GM06990 (cell line): ENCODE measurements around the gene PFKL.

ENCODE experiments used
- DNase-seq: peaks from one replicate; pipeline ENCODE4 v3.0.0-alpha.2; 2011; ENCODE audit not compliant: insufficient read length; ENCODE audit errors: extremely low read depth
- H3K27me3 ChIP-seq: replicated peaks from 2 replicates; pipeline ENCODE4 v1.6.0; 2011; ENCODE audit warnings: low read length; ENCODE audit not compliant: control insufficient read depth, insufficient read depth
- H3K36me3 ChIP-seq: 2 replicates; pipeline ENCODE4 v1.5.1; 2011; ENCODE audit warnings: low read length; ENCODE audit not compliant: control insufficient read depth, insufficient read depth
- H3K4me3 ChIP-seq: replicated peaks from 2 replicates; pipeline ENCODE4 v1.5.1; 2011; ENCODE audit warnings: low read depth, mild to moderate bottlenecking, control low read depth, low read length
- TF ChIP-seq, protein P1 (sequence below): IDR thresholded peaks from 2 replicates; pipeline ENCODE4 v1.5.1; 2011; ENCODE audit warnings: low read length, control low read depth, mild to moderate bottlenecking, inconsistent platforms; ENCODE audit not compliant: insufficient read depth, poor library complexity, severe bottlenecking

PFKL gene

DNA sequence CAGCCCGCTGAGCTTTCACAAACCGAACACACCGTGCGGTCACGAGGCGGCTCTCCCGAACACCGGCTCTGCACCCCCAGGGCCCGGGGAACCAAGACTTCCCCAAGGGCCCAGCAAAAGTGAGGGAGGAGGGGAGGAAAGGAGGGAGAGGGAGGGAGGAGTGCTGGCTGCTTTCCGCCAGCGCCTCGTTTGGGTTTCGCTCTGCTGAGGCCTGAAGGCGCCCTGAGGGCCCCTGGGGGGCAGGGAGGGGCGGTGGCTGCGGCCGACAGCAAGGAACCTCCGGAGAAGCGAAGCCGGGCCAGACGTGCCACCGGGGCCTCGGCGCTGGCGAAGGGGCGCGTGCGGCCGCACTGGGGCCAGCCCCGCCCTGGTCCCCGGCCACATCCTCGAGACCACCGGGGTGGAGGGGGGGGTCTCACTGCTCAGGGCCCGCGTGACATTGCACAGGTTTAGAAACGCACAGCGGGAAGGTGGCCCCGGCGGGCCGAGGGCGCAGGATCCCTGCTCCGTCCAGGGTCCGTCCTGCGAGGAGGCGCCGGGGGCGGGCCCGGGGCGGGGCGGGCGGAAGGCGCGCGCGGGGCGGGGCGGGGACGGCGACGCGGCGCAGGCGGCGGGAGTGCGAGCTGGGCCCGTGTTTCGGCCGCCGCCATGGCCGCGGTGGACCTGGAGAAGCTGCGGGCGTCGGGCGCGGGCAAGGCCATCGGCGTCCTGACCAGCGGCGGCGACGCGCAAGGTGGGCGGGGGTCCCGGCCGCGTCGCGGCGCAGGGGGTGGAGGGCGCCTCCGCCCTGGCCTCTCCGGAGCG, at the start of gene PFKL:
PFKL (plus strand) TSS at position 596 of the 804 bp plus-strand sequence; CDS start at position 649, 53 bp downstream.
- TF ChIP-seq, protein P1, sequence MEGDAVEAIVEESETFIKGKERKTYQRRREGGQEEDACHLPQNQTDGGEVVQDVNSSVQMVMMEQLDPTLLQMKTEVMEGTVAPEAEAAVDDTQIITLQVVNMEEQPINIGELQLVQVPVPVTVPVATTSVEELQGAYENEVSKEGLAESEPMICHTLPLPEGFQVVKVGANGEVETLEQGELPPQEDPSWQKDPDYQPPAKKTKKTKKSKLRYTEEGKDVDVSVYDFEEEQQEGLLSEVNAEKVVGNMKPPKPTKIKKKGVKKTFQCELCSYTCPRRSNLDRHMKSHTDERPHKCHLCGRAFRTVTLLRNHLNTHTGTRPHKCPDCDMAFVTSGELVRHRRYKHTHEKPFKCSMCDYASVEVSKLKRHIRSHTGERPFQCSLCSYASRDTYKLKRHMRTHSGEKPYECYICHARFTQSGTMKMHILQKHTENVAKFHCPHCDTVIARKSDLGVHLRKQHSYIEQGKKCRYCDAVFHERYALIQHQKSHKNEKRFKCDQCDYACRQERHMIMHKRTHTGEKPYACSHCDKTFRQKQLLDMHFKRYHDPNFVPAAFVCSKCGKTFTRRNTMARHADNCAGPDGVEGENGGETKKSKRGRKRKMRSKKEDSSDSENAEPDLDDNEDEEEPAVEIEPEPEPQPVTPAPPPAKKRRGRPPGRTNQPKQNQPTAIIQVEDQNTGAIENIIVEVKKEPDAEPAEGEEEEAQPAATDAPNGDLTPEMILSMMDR: no peak
- DNase-seq: peak; percentile 91
- Histone ChIP-seq H3K36me3 (peaks cover 1% of the 10 kb centered on the region; the same call in 1 of the 2 replicates), H3K27me3 (no peaks in the 10 kb centered on the region), H3K4me3 (peak within 1 kb of the TSS; percentile 91)

DNA sequence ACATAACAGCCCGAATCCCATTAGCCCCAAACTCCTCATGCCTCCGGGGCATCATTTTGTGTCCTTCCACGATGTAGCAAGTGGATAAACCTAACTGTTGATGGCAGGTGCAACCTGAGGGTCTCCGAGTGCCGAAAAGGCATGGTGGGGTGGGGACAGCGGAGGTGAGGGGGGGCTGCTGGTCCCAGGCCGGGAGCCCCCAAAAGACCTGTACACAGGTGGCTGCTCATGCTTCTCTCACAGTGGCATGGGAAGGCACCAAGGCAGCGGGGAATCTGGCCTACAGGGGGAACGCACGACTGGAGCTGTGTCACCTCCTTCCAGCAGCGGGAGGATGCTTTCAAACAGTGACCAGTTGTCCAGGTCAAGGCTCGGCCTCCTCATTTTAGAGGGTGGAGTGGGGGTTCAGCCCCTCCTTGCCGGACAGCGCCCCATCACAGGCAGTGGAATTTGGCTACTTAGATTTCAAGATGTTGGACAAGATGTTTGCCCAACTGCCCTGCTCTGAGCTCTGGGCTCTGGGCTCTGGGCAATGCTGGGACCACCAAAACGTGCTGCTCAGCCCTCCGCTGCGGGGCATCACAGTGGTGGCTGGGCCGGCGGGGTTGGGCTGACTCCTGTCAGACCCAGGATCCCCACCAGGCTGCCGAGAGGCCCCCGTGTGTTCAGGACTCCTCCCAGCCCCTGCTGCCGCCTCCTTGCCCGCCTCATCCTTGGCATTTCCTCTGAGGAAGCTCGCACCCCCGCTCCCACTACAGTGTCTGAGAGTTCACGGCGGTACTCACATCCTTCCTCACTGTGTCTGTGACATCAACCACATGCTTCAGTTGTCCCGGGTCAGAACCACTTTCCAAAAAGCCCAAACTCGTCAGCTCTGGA, 45.8 kb upstream of the PFKL start:
- no peak for DNase-seq
- TF ChIP-seq, protein P1: no peak

DNA sequence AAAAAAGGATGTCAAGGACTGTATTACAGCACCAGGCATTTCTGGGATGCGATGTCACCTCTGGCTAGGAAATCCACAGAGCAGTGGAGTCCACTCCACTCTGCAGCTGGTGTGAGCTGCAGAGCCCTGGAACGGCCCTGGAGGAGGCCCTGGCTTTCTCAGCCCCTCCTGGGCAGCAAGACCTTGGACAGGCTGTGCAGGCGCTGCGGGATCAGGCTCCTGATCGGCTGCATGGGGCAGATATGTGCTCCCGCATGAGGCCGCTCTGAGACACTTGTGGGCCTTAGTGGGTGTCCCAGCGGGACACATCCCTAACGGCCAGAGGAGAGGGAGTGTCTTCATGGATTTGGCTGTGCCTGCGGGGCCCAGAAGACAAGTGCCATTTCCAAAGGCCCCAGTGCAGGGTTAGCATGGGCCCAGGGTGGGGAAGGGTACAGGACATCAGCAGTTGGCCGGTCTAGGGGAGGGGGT, 44.3 kb upstream of the PFKL start:
- H3K36me3 ChIP-seq: no peaks in the 10 kb centered on the region
- no peak for DNase-seq
- no peak overlapping the region for H3K4me3 ChIP-seq
- TF ChIP-seq, protein P1: no peak
- H3K27me3 ChIP-seq: no peaks in the 10 kb centered on the region

More for the DNA sequence above, 45.8 kb upstream of the PFKL start:
- H3K4me3 ChIP-seq: no peak overlapping the region
- H3K27me3 ChIP-seq: no peaks in the 10 kb centered on the region
- no peaks in the 10 kb centered on the region for H3K36me3 ChIP-seq

DNA sequence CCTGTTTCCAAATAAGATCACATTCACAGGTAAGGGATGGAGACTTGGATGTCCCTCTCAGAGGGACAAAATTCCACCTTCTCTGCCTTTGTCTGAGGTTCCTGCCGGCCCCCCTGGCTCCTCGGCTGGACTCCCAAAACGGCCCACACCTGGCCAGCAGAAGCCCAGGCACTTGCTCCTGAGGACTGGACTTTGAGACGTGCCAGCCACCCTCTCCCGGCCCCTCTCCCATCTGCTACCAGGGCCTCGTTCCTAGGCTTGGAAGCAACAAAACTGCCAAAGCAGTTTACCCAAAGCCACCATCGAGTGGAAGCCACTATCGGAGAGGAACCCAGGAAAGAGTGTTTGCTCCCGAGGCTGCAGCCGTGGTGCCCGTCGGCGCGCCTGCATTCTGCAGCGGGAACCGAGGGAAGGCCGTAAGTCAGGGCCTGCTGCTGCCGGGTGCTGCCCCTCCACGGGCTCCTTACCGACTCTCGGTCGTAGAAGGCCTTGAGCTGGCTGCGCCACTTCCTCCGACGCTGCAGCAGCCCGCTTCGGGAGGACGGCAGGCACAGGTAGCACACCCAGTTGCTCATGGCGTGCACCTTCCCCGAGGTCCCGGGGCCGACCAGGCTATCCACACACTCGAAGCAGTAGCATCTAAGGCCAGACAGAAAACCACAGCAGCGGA, 41.7 kb upstream of the PFKL start:
- TF ChIP-seq, protein P1: no peak
- H3K36me3 ChIP-seq: no peaks in the 10 kb centered on the region
- H3K4me3 ChIP-seq: no peak overlapping the region
- no peaks in the 10 kb centered on the region for H3K27me3 ChIP-seq
- DNase-seq: no peak

DNA sequence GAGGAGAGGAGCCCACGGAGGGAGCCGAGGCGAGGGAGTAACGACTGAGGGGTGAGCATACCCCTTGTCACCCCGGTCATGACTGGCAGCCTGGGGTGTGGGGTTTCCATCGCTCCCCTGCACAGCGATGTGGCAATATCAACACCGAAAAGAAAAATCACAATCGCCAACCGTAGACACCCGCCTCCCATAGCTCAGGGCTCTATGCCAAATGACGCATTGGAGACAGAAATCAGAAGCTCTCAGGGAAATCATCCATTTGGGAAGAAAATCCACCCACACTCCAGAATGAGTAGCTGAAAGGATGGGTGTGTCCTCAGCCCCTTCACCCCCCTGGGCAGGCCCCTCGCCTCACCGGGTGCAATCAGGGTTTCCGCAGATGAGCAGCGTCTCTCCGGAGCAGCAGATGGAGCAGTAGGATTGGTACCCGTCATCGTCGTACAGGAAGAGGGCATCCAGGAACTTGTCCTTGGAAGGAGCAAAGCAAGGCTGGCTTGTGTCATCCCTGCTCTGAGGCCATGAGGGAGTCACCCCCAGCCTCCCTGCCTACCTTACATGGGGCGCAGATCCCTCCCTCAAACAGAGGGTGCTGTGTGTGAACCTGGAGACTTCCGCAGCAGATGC, 40.7 kb upstream of the PFKL start:
- TF ChIP-seq, protein P1: no peak

More for the DNA sequence above, 40.7 kb upstream of the PFKL start:
- Histone ChIP-seq H3K4me3 (no peak overlapping the region), H3K36me3 (no peaks in the 10 kb centered on the region), H3K27me3 (no peaks in the 10 kb centered on the region)
- DNase-seq: no peak
